LNCaP clone FGC (cell line): ENCODE results near the gene CCDC150.
"Not testable (repeated sequence)": the region's sequence is repeated elsewhere in the genome, so short reads cannot be mapped to it uniquely, and the experiment has no call there.

Source experiments
- DNase-seq: peaks from one replicate; pipeline ENCODE4 v3.0.0-alpha.2; 2011; ENCODE audit warnings: low read depth
- H3K4me3 ChIP-seq: 2 replicates; pipeline ENCODE4 v1.5.1; 2011; ENCODE audit warnings: mild to moderate bottlenecking, low read depth, low read length, control low read depth
- TF ChIP-seq, protein P1 (sequence below): IDR thresholded peaks from 2 replicates; pipeline ENCODE4 v1.5.1; 2012; ENCODE audit warnings: mild to moderate bottlenecking; ENCODE audit not compliant: control insufficient read depth, insufficient read depth; ENCODE audit errors: extremely low read depth

Gene CCDC150

DNA sequence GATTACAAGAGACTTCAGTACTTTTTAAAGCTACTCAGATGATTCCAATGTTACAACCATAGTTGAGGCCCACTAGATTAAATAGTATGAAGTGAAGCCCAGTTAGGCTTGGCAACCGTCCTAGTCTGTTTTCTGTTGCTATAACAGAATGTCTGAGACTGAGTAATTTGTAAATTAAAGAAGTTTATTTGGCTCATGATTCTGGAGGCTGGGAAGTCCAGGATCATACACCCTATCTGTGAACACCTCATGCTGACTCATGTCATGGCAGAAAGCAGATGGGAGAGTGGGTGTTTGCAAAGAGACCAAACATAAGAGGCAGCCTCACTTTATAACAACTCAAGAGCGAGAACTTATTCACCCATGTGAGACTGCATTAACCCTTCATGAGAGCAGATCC lies 63.1 kb downstream of the CCDC150 start:
- TF ChIP-seq, protein P1, sequence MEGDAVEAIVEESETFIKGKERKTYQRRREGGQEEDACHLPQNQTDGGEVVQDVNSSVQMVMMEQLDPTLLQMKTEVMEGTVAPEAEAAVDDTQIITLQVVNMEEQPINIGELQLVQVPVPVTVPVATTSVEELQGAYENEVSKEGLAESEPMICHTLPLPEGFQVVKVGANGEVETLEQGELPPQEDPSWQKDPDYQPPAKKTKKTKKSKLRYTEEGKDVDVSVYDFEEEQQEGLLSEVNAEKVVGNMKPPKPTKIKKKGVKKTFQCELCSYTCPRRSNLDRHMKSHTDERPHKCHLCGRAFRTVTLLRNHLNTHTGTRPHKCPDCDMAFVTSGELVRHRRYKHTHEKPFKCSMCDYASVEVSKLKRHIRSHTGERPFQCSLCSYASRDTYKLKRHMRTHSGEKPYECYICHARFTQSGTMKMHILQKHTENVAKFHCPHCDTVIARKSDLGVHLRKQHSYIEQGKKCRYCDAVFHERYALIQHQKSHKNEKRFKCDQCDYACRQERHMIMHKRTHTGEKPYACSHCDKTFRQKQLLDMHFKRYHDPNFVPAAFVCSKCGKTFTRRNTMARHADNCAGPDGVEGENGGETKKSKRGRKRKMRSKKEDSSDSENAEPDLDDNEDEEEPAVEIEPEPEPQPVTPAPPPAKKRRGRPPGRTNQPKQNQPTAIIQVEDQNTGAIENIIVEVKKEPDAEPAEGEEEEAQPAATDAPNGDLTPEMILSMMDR = no peak
- DNase-seq = no peak
- H3K4me3 ChIP-seq = no peak overlapping the region

DNA sequence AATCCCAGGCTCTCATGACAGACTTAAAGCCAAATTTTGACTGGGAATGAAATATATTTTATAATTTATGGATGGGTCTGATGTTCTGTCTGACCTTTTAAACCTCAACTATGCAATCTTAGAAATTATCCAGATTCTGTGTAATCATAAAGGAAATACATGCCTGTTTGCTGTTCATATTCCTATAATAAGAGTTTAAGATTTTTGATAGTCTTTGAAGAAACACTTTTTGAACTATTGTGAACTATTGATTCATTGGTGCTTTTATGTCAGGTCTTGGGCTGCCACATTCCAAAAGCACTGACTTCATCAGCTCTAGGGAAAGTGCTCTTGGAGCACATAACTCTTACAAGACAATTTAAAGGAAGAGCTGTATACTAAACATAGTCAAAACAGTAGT lies 64.2 kb downstream of the CCDC150 start:
- TF ChIP-seq, protein P1 = no peak
- H3K4me3 ChIP-seq = no peak overlapping the region
- DNase-seq = no peak

DNA sequence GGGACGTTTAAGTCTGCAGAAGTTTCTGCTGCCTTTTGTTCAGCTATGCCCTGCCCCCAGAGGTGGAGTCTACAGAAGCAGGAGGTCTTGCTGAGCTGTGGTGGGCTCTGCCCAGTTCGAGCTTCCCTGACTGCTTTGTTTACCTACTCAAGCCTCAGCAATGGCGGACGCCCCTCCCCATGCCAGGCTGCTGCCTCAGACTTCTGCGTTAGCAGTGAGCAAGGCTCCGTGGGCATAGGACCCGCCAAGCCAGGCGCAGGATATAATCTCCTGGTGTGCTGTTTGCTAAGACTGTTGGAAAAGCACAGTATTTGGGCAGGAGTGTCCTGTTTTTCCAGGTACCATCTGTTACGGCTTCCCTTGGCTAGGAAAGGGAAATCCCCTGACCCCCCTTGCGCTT lies 70.5 kb downstream of the CCDC150 start:
- not testable (repeated sequence) for DNase-seq, H3K4me3 ChIP-seq

DNA sequence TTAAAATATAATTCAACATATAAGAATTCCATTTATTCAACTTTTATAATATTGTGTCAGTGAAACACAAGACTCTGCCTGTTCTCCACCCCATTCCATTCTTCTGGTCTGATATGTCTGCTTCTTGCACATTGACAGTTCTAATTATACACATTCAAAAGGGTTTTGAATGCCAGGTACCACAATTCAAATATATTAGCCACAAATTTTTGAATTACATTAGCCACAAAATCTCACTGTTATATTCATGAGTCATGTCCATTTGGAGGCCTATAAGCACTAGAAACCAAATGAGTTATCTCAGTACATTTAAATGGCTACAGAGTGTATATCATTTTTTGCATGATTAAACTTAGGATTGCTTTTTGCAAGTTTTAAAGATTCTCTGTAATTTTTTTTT lies 72.1 kb downstream of the CCDC150 start:
- TF ChIP-seq, protein P1 = no peak
- H3K4me3 ChIP-seq = no peak overlapping the region
- DNase-seq = no peak

DNA sequence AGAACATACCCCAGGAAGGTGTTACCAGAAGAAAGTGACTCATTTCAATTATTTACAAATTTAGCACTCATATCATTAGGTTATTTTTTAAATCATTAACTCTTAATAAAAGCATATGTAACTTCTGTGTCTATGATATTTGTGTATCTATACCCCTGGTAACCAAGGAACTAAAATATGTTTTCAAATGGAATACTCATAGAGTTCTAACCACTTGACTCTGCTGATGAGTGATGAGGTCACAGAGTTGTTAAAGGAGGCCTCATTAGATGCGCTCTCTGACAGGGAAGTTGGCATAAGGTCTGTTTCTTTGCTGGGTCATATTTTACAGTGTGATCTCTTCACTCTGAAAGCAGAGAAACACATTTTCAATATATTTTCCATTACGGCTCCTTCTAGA lies 73.4 kb downstream of the CCDC150 start:
- TF ChIP-seq, protein P1 = no peak
- no peak overlapping the region for H3K4me3 ChIP-seq
- no peak for DNase-seq

DNA sequence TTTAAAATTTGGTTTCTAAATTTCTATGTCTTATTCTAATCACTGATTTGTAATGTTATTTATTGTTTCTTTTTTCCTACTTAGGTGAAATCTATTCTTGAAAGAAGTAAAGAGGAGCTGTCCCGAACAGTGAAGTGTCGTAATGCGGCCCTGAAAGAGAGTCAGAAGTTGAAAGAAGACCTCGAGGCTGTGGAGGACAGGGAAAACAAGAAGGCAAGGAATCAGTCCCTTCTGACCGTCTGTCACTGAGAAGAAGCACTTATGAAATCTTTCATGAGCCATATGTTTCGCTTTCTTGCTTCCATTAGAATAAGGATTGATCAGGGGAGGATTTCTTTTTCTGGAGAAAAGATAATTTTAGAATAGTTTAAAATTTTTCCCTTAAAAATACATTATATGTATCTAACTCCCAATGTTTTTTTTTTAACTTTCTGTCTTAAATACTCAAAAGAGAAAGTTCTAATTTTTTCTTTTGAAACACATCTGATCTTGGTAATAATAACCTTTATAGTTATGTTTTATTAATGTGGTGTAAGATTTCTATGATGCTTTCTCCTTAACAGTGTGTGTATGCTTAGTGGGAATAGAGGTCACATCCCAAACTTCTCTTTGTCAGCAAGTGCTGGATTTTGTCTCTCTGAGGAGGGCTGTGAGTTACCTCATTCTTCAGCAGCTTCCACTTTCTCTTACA lies 79.0 kb downstream of the CCDC150 start:
- H3K4me3 ChIP-seq = no peak overlapping the region
- no peak for DNase-seq
- TF ChIP-seq, protein P1 = no peak

DNA sequence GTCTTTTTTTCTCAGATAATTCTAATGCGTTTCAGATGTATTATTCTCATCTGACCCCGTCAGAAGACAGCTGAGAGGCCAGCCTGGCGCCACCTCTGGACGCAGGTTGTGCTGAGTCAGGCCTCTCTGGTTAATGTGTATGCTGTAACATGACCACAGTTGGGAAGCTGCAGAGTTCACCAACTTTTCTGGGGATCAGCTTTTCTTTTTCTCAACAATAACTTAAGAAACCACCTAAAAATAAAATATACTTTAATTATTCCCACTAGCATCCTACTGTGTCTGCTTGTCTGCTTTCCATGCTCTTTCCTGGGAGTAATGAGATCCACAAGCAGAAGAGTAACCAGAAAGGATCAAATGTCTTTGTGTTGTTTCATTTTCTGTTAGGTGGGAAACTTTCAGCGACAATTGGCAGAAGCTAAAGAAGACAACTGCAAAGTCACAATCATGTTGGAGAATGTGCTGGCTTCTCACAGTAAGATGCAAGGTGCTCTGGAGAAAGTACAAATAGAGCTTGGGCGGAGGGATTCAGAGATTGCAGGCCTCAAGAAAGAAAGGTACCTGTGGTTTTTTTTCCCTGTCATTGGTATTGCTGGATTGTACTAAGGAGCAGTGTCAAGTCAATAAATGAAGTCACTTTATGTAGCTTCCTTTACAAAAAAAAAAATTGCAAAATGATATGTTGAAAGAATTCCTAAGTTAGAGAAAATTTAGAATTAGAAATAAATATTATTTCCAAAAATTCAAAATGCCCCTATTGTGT lies 79.8 kb downstream of the CCDC150 start:
- H3K4me3 ChIP-seq = no peak overlapping the region
- TF ChIP-seq, protein P1 = no peak
- no peak for DNase-seq
